CD4-positive, alpha-beta T cell treated with Interleukin-2 at 100 ng/mL for 4 hours (primary cell): ENCODE measurements around the gene TOX3.

Experiments
- DNase-seq: peaks from one replicate; pipeline ENCODE4 v3.0.0-alpha.2; 2020; ENCODE audit warnings: low spot score

TOX3 gene

DNA sequence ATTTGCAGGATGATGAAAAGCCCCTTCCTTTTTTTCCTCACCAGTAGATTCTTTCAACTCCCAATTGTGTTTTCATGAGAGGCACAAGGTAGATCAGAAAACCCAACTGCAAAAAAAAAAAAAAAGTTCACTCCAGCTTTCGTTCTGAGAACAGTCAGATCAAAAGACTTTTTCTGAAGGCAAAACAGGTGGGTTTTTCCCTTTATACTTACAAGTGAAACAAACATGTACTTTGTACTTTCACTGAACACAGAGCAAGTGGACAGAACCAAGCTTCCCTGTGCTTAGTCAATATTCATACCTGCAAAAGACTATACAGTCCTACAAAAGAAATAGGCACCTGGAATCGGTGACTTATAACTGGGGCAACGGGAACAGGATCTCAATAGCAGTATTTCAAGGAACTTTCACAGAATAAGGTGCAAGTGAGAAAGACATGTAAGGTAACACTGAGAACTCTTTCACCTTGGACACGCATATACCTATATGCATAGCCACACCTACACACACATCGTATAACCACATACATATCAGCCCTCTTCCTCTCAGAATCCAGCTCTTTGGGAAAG, 54.1 kb downstream of the TOX3 start:
- no peak for DNase-seq

DNA sequence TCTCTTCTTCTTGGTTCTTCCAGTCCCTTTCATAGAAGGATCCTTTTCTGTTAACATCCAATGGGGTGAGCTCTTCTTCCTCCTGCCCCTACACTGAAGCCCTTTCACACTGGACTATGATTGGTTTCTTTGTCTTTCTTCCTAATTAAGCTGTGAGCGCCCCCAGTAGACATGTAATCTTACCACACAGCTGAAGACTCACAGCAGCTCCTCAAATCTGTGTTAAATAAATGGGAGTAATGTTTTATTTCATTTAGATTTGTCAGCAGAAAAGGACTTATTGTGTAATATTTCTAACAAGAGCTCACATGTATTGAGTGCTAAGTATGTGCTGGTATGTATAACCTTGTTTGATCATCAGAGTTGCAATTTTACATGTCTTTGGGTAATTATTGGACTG, 55.7 kb downstream of the TOX3 start:
- DNase-seq: no peak

DNA sequence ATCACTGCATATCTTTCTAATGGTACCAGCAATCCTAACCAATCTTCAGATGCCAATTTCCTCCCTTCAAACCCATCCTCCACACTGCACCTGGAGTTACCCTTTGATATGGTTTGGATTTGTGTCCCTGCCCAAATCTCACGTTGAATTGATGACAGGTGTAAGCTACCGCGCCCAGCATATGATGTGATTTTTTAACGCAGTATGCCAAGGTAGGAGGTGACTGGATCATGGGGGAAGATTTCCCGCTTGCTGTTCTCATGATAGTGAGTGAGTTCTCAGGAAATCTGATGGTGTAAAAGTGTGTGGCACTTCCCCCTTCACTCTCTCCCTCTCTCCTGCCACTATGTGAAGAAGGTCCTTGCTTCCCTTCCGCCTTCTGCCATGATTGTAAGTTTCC, 57.0 kb downstream of the TOX3 start:
- DNase-seq: no peak

DNA sequence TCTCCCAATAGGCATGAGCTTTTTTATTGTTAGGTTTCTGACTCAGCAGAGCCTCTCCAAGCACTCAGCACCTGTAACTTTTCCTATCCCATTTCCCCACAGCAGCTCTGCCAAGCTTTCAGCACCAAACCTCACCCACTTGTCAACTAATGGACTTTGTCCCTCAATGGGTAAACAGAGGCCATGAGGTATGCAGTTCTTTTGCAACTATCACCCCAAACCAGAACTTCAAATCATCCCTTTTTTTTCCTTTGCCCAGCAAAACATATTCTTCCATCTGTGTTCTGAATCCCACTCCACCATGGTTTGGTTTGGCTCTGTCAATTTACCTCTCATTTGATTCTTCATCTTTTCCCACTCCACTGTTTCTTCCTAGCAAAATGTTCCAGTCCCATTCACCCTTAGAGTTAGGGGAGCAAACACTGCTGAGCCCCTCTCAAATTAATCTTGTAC, 58.1 kb downstream of the TOX3 start:
- no peak for DNase-seq

DNA sequence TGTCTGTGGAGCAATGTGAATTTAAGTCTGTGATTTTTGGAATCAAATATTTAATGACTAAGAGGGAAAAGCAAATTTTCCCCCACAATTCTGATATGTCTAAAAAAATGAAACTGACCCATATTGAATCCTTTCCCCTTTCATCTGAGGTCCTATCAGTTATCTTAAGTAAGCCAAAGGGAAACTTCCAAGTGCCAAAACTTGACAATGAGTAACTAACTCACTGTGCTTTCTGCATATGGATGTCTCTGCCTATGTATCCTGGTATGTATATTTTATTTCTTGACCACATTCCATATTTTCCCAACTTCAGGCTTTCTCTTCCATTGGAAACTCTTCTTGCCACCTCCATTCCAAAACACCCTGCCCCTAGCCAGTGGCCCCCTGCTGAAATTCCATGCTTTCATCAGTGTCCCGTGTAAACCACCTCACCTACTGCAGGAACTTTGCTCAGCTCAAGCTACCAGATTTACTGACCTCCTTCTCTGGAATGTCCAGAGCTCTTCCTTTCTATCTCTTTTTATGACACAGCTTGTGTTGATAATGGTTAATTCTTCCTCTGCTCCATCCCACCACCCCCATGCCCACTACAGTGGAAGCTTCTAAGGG, 59.0 kb downstream of the TOX3 start:
- DNase-seq: no peak

DNA sequence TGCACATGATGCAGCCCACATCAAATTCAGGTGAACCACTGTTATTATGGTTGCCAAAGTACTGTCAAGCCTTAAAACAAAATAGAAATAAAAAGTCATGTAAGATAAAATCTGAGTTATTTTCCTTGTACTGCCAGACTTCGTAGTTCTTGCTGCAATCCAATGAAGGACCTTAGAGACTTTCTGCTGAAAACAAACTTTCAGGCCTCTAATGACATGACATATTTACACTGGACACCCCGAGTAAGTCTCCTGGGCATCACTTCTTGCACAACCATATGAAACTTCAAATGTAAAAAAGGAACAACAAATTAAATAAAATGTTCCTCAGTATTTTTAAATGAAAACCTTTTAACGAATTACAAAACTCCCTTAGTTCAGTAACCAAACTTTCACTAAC, 66.7 kb downstream of the TOX3 start:
- DNase-seq: no peak

DNA sequence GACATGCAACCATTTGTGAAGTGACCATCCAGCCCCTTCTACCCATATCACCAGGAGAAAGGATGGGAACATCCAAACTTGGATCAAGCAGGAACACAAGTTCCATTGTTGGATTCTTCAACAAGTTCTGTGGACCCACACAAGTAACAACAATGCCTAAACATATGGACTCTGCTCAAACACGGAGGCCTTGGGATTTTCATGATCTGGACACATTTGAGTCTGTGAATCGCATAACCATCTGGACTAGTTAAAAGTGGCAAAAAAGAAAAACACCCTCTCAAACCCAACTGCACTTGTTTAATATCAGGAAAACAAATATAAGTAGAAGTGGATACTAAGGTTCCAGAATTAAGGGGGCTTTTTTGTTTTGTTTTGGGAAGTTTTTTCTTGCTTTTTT, 70.8 kb downstream of the TOX3 start:
- DNase-seq: no peak

DNA sequence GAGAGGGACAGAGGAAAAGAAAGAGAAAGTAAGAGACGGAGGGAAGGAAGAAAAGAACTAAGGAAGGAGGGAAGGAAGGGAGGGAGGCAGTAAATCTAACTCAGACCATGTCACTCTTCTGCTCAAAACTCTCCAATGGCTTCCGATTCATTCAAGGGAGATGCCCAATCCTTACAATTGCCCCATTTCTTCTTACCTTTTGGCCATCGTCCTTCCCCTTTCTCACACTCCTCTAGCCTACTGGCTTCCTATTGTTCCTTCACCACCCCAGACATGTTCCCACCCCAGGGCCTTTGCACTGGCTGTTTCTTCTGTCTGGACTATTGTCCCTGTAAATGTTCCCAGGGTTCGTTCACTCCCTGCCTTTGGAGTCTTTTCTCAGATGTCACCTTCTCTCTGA, 72.3 kb downstream of the TOX3 start:
- DNase-seq: no peak

DNA sequence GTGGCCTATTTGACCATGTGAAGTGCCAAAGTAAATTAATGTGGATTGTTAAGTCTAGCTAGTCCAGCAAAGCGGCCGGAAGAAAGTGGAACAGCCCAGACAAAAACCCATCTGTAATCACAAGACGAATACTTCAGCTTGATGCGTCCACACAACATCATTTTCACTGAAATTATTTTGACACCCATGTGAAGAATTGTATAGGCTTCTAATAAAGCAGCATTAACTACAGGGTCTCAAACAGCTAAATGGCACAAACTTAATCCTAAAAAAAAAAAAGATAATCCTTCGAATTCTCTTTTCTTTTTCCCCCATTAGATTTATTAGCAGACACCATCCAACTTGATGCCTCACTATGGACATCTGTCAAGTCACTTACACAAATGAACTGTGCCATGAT, 73.8 kb downstream of the TOX3 start:
- no peak for DNase-seq

DNA sequence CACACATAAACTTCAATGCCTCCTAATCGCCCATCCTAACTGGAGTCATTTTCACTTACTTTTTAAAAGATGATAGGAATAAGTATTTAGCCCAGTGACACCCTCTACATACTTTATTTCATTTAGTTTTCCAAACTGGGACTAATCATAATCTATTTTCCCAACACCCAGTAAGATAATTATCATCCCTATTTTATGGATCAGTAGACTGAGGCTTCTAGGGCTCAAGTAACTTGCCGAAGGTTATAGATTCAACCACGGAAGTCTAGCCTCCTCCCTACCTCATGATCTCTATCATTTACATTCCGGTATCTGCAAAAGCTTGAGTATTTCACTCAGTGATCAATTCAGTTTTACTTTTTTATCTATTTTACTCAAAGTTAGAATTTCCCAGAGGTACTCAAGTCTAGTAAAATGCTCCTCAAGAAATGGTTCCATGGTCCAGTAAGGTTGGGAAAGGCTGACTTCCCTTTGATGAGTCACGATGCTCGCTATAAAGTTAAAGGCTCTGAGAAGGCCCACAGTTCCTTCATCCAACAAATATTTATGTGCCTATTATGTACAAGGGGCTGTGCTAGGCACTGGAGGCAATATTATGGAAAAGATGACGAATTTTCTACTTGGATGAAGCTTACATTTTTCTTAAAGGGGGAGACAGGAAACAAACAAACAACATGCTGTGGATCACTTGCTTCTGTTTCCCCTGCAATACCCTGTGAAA, 75.1 kb downstream of the TOX3 start:
- no peak for DNase-seq

DNA sequence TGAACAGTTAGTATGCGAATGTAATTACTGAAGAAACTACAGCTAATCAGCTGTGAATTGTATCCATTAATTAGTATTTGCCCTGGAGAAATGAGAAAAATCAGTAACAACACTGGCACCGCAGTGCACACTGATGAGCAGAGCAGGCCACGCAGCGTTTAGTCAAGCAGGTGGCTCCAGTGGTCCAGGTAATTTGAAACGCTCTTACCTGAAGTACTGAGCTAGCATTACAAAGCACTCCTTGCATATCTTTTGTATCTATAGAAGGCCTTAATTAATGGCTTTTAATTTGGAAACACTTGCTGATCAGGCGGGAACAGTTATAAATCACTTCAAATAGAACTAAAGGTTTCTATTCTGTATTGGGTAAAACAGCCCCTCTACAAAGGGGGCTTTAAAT, 76.4 kb downstream of the TOX3 start:
- no peak for DNase-seq

DNA sequence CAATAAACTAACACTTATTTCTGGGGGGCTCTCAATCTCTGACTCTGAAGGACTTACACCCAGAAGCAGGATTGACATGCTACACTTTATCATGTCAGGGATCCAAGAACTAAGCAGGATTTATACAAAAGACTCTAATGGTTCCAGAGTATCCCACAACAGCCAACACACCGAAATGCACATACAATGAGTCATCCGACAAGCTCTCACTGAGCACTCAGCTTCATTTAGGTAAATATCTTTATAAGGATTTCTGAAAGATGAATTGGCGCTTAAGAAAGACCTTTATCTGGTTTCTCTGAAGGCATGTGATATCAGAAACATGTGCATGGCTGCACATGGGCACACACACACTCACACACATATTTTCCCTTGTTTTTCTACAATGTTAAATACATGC, 77.2 kb downstream of the TOX3 start:
- no peak for DNase-seq

DNA sequence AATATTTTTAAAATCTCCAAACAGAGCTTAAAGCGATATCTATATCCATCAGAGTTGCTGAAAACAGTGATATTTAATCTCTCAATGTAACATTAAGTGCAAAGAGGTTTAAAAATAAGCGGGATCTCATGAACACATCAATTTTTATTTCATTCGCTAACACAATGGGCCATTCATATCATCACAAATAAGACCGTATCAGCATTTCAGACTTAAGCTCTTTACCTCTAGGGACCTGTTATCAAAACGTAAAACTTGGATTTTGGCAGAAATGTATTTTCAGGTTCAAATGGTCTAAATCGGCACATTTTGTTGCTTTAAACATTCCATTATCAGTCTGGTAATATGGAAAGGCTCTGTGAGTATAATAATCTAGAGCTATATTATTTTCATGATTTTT, 77.9 kb downstream of the TOX3 start:
- DNase-seq: no peak

DNA sequence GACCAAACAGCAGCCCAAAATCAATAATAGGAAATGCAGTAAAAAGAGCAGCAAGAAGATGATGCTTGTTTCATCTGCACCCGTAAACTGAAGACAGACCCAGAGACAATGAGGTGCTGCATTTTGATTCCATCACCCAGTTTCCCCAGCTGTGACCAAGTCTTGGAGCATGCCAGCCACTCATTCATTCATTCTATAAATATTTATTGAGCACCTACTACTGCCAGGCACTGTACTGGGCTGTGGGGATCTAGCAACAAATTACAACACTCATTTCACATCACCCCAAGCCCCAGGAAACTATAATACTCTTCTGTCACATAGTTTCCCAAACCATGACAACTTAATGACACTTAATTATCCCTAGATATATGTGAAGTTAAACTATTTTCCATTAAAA, 79.2 kb downstream of the TOX3 start:
- no peak for DNase-seq

DNA sequence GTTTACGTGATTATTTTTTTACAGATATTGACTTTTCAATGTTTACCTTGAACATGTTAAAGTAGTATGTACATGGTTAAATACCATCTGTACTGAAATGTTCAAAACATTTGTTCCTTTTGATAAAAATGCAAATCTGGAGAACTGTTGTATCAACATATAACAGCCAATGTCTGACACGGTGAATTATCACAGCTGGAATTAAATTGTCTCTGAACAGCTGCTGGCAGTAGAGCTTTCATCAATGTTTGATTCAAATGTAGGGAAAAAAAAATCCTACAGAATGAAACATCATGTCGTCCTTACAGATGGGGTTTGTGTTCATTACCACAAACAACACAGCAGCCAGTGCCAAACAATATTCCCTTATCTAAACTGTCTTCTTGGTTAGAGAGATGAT, 79.9 kb downstream of the TOX3 start:
- no peak for DNase-seq

DNA sequence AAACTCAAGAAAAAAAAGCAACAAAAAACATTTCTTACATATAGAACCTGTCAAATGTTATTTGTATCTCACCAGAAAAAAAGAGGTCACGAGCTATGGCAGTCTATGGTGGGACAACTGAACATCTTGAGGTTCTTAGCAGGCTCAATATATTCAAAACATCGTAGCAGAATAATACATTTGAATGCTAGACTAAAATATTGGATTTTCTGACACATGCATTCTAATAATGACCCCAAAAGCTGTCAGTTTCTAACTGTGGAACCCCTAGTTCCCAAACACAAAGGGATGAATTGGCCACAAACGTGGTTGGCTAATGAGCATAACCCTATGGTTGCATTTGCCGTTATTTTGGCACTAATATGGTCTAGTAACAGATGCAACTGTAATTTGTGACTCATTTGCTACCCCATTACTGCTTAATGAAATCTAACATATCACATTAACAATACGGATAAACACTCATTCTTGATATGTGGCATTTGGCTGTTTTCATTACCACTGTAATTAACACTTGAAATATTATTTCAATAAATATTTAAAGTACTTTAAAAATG, 81.2 kb downstream of the TOX3 start:
- DNase-seq: no peak

DNA sequence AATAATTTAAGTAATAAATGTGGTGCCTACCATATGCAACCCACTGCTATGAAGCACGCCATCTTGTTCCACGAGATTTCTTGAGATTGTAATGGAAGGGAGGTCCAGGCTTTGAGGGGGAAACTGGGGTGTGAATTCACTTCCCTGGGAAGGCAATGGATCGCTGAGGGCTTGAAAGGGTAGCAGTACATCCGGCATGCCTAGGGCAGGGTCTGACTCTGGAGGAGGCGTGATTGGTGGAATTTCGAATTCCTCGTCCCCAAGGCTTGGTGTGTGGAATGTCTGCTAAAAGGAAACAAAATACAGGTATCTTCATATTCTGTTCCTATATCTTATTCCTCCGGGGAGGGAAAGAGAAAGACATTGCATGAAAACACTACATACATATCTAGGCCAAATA, 83.0 kb downstream of the TOX3 start:
- no peak for DNase-seq

DNA sequence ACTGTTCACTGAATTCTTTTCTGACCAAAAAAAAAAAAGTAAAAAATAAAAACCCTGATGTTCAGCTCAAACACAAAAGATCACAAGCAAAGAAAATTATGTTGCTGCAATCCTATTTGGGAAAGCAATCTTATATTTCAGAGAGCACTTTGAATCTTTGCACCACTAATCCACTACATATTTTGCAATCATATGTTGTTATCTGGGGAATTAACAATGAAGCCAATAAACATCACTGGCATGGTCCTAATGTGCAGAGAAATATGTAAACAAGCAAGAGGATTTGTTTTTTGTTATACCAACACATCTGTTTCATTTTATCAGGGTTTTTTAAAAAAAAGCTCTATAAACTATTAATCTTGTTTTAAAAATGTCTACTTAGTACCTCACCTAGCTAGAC, 84.1 kb downstream of the TOX3 start:
- DNase-seq: no peak

DNA sequence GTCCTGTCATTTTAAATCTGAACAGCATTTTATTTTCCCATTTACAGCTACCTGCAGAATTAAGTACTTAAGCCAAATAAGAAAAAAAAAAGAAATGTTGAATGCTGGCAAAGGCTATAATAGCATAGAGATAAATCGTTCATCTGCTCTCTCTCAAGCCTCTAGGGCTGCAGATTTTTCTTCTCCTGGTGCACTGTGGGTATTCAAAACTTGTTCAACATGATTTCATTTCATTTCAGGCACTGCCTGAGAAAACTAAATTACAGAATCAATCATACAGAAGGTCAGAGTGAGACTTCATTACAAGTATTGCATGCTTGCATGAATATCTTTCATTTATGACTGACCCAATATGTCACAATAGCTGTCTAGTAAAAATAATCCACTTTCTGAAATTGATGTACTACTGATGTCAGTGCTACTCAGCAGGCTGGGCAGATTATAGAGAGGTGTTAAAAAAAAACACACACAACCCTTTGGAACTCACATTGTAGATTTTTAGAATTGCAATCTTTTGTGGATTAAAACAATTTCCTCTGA, 86.2 kb downstream of the TOX3 start:
- DNase-seq: no peak

DNA sequence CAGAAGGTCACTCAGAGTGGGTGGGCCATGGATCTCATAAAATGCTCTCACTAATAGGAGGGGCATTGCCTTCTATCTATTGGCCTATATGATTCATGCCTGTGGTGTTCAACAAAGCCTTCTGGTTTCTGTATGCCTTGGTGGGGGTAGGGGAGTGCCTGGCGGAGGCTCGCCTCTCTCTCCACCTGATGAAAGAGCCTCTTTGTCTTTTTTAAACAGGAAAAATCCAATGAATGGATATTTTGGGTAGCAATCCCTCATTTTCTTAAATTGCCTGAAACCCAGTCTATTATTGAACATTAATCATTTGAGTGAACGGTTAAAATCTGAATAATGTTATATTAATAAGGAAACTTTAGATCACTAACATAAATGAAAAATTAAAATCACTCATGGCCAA, 90.6 kb downstream of the TOX3 start:
- no peak for DNase-seq

DNA sequence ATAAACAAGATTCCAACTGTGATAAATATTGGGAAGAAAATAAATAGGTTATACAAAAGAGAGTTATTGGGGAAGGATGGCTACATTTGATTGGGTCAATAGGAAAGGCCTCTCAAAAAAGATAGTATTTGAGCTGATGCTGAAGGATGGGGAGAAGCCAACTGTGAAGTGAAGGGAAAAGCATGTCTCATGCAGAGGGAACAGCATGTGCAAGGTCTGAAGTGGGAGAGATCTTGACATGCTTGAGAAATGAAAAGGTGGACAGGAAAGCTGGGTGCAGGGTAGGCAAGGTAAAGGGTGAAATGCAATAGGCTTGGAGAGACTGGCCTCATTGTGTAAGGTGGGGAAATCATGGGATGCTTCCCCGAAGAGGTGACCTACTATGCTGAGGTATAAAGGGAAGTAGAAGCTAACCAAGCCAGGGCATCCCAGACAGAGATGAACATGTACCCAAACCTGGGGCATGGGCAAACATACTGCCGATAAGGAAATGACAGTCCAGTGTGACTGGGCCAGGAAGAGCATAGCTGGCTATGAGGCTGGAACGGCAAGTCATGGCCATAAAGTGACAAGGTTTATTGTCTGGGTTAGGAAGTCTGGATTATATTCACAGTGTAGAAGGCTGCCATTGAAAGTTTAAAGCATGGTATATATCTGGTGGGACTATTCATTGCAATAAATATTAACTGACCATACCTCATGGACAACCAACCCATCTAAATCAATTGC, 91.2 kb downstream of the TOX3 start:
- DNase-seq: no peak

DNA sequence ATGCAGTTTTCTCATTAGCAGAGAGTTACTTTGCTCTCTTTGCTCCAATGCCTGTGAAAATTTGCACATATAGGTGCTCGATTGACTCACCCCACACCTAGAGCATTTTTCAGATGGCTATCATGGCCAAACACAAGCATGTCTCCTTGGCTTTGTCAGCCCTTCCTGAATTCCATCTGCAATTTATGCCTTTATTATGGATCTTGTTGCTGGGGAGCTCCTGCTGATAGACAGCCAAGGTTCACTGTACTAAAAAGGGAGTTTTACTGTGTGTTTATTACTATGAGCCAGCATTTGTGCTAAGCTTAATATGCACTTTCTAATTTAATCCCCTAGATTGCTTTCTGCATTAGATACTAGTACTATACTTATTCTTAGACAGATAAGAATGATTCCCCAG, 93.3 kb downstream of the TOX3 start:
- no peak for DNase-seq
